Lung (tissue), 16 donors: ENCODE results near the gene DCAF8L2. TPM values are rescaled to one million over a fixed set of nuclear protein-coding genes. Genes with fewer than 3 reads are reported as not detected.
"Not testable (repeated sequence)": the region's sequence is repeated elsewhere in the genome, so short reads cannot be mapped to it uniquely, and the experiment has no call there.

Source experiments
- ATAC-seq: fragments of 200-7000 bp; cut with Tn5 transposase; one replicate; pipeline ENCODE4 v1.9.1; 2020; ENCODE audit warnings: moderate number of reproducible peaks; ENCODE audit not compliant: insufficient read depth, low FRiP score
- DNase-seq, 3 donors: peaks; one replicate each; pipeline ENCODE4 v3.0.0-alpha.2; 2013 to 2017
- H3K27ac ChIP-seq, 2 donors: one replicate each; pipeline ENCODE4 v1.5.1; 2013; ENCODE audit warnings: mild to moderate bottlenecking in 2 of 2, moderate library complexity in 2 of 2, control low read depth in 1 of 2, inconsistent platforms in 1 of 2, low read depth in 1 of 2, low read length in 1 of 2
- H3K27me3 ChIP-seq, 3 donors: one replicate each; pipeline ENCODE4 v1.5.1; 2013; ENCODE audit warnings: low read length in 2 of 3; ENCODE audit not compliant: control insufficient read depth in 3 of 3, insufficient read depth in 3 of 3
- H3K36me3 ChIP-seq, 4 donors: one replicate each; pipeline ENCODE4 v1.5.1; 2013; ENCODE audit warnings: low read length in 4 of 4, mild to moderate bottlenecking in 1 of 4, moderate library complexity in 1 of 4; ENCODE audit not compliant: control insufficient read depth in 4 of 4, insufficient read depth in 4 of 4
- H3K4me1 ChIP-seq, 5 donors: one replicate each; pipeline ENCODE4 v1.5.1; 2013; ENCODE audit warnings: low read length in 5 of 5, mild to moderate bottlenecking in 2 of 5, moderate library complexity in 1 of 5; ENCODE audit not compliant: control insufficient read depth in 5 of 5, insufficient read depth in 5 of 5
- H3K4me3 ChIP-seq: one replicate; pipeline ENCODE4 v1.5.1; 2013; ENCODE audit warnings: mild to moderate bottlenecking, control low read depth, moderate library complexity
- H3K9ac ChIP-seq, 2 donors: one replicate each; pipeline ENCODE4 v1.5.1; 2013; ENCODE audit warnings: low read length in 2 of 2, control low read depth in 1 of 2; ENCODE audit not compliant: insufficient read depth in 1 of 2
- H3K9me3 ChIP-seq, 4 donors: one replicate each; pipeline ENCODE4 v1.5.1; 2013; ENCODE audit warnings: low read length in 3 of 4, mild to moderate bottlenecking in 1 of 4, moderate library complexity in 1 of 4; ENCODE audit not compliant: control insufficient read depth in 4 of 4, insufficient read depth in 3 of 4
- WGBS, 2 donors: extraction: QIAGEN DNeasy Blood & Tissue Kit; methylation state at CpG; one replicate each; pipeline ENCODE4 v1.1.7; 2013; 5-methylcytosine and 5-hydroxymethylcytosine counted together
- long read RNA-seq, 5 donors: transcript quantifications; one replicate each; lab custom pipeline, GENCODE V29; 2026
- polyA plus RNA-seq, 2 donors: library from polyadenylated mRNA; stranded (reverse); fragments of 200-250 nt; gene quantifications; one replicate each; pipeline ENCODE4 v1.2.1, GENCODE V29; 2013
- total RNA-seq, 2 donors: library from RNA; depleted of rRNA in 1 of 2; stranded (reverse); fragments of >200 nt in 1 of 2; gene quantifications; one replicate each; pipeline ENCODE4 v1.2.1, GENCODE V29; 2014 to 2021
- TF ChIP-seq, protein P1 (sequence below): IDR thresholded peaks from 2 replicates; pipeline ENCODE4 v1.5.1; 2012; ENCODE audit warnings: mild to moderate bottlenecking; ENCODE audit errors: control extremely low read depth, extremely low read depth
- donor health status: control.
- donor health status: control.
- donor health status: Bipolar disorder and iron deficiency.
- donor health status: healthy.
- donor health status: DM: yes; HTN: yes; CAD: no.

The DCAF8L2 gene
- total RNA-seq (not detected), polyA plus RNA-seq (not detected)
- long read RNA-seq, donor 1: 0 reads
- long read RNA-seq, donor 2: 0 reads
- long read RNA-seq, donor 3: 0 reads
- long read RNA-seq, donor 4: 0 reads
- long read RNA-seq, donor 5: 0 reads

- no peaks in the 10 kb centered on the region for H3K36me3 ChIP-seq
- no peaks in the 10 kb centered on the region for H3K4me1 ChIP-seq
- H3K9ac ChIP-seq: no peak within 1 kb of the TSS
- TF ChIP-seq, protein P1, sequence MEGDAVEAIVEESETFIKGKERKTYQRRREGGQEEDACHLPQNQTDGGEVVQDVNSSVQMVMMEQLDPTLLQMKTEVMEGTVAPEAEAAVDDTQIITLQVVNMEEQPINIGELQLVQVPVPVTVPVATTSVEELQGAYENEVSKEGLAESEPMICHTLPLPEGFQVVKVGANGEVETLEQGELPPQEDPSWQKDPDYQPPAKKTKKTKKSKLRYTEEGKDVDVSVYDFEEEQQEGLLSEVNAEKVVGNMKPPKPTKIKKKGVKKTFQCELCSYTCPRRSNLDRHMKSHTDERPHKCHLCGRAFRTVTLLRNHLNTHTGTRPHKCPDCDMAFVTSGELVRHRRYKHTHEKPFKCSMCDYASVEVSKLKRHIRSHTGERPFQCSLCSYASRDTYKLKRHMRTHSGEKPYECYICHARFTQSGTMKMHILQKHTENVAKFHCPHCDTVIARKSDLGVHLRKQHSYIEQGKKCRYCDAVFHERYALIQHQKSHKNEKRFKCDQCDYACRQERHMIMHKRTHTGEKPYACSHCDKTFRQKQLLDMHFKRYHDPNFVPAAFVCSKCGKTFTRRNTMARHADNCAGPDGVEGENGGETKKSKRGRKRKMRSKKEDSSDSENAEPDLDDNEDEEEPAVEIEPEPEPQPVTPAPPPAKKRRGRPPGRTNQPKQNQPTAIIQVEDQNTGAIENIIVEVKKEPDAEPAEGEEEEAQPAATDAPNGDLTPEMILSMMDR: no peak
- H3K27ac ChIP-seq: no peak within 1 kb of the TSS
- WGBS, 2 donors: 72 to 91% methylated on average over 7 of the region's 7 CpGs
- peaks cover 0 to 2% (median 0%) of the 10 kb centered on the region in 3 donors for H3K27me3 ChIP-seq
- H3K4me3 ChIP-seq: no peak within 1 kb of the TSS
- no peak for ATAC-seq
- no peak for DNase-seq
- H3K9me3 ChIP-seq: peaks cover 0 to 4% (median 1%) of the 10 kb centered on the region in 4 donors
These were observed at the start of gene DCAF8L2 for GRCh38 chrX:27590044-27590443. Gene DCAF8L2 (plus strand): TSS chrX:27590344. CDS start chrX:27746896, 156,552 bp downstream.

DNA sequence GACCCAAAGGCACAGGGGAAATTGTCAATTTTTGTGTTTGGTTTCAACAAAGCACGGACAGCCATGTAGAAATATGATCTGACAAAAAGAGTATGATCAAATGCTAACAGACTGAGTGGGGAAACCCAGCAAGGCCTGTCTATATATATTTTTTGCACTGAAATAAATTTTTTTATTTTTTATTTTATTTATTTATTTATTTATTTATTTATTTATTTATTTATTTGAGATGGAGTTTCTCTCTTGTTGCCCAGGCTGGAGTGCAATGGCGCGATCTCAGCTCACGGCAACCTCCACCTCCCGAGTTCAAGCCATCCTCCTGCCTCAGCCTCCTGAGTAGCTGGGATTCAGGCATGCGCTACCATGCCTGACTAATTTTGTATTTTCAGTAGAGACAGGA lies 49.0 kb upstream of the DCAF8L2 start:
- not testable (repeated sequence) for H3K27ac ChIP-seq, H3K4me3 ChIP-seq, H3K9ac ChIP-seq, ATAC-seq, H3K27me3 ChIP-seq, H3K4me1 ChIP-seq, H3K9me3 ChIP-seq, DNase-seq, H3K36me3 ChIP-seq
- WGBS, 2 donors: 85 to 100% methylated on average over 6 of the region's 6 CpGs

DNA sequence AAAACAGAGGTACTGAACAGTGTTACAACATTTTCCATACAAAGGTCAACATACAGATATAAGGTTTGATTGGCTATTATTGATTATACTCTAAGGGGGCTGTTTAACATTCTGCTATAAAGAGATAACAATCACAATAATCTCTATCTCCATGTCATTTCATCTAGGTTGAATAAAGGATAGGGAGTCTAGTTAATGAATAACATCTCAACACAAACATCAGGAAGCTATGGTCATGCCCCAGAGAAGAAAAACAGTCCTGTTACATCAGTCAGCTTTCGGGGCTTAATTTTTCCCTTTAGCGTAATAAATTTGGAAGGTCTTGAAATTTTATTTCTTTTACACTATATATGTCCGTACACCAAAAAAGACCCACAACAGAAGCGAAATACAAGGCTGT lies 41.5 kb upstream of the DCAF8L2 start:
- ATAC-seq: no peak
- Histone ChIP-seq H3K36me3 (no peaks in the 10 kb centered on the region), H3K9ac (no peak overlapping the region), H3K27me3 (no peaks in the 10 kb centered on the region), H3K4me3 (no peak overlapping the region), H3K9me3 (peaks cover 0 to 2% (median 0%) of the 10 kb centered on the region in 4 donors), H3K4me1 (no peaks in the 10 kb centered on the region), H3K27ac (no peak overlapping the region)
- WGBS, 2 donors: 72 to 86% methylated on average over 4 of the region's 4 CpGs
- TF ChIP-seq, protein P1: no peak
- no peak for DNase-seq

DNA sequence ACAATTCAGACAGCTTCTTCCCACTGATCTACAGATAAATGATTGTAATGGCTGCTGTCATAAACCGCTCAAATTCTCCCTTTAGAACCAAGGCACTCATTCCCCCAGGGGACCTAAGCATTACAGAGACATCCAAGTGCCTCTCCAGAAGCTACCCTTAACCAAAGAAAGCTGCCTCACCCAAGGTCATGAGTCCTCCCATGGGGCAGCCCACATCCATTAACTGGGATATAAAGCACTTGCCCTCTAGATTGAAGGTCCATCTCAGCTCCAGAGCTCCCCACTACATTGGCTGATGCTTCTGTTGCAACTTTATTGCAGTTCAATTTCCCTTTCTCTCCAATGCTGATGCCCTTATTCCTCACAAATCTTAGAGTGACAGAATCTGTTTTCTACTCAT lies 40.5 kb upstream of the DCAF8L2 start:
- ATAC-seq: no peak
- 12 to 92% methylated on average over 1 of the region's 1 CpG for WGBS, 2 donors
- TF ChIP-seq, protein P1: no peak

More for the DNA sequence above, 40.5 kb upstream of the DCAF8L2 start:
- Histone ChIP-seq H3K27ac (no peak overlapping the region), H3K9ac (no peak overlapping the region), H3K27me3 (no peaks in the 10 kb centered on the region), H3K4me1 (no peaks in the 10 kb centered on the region), H3K4me3 (no peak overlapping the region), H3K36me3 (no peaks in the 10 kb centered on the region), H3K9me3 (peaks cover 0 to 2% (median 0%) of the 10 kb centered on the region in 4 donors)
- DNase-seq: no peak
